ENCODE measurements around the gene PIAS3.
A peak's percentile ranks its signal among the peaks of the same experiment; 100 is the strongest.

Gene PIAS3

GRCh38 chr1:145858901-145859490, at the start of gene PIAS3:
Gene PIAS3 (minus strand): TSS chr1:145859081. CDS start chr1:145858990, 91 bp downstream.
- H3K4me3 ChIP-seq (ENCODE audit: low read depth, low read length), result peak within 1 kb of the TSS; percentile 87
- H3K27me3 ChIP-seq (ENCODE audit: control insufficient read depth, insufficient read depth, low read length), result no peaks in the 10 kb centered on the region
- peak within 1 kb of the TSS; percentile 74 for H3K9ac ChIP-seq (ENCODE audit: low read length)
- no peak within 1 kb of the TSS; the same call in 1 of the 2 replicates for H3K27ac ChIP-seq (ENCODE audit: low read depth, low read length)
- H3K36me3 ChIP-seq (ENCODE audit: control insufficient read depth, insufficient read depth, low read length), result peaks cover 30% of the 10 kb centered on the region
- H3K9me3 ChIP-seq (ENCODE audit: control insufficient read depth, insufficient read depth, low read depth, low read length), result peaks cover 9% of the 10 kb centered on the region
- peaks cover 9% of the 10 kb centered on the region for H3K4me1 ChIP-seq (ENCODE audit: control insufficient read depth, insufficient read depth, low read length)

- Histone ChIP-seq H3K9ac (ENCODE audit: low read length) (no peak overlapping the region), H3K27me3 (ENCODE audit: control insufficient read depth, insufficient read depth, low read length) (no peaks in the 10 kb centered on the region), H3K4me3 (ENCODE audit: low read depth, low read length) (no peak overlapping the region), H3K9me3 (ENCODE audit: control insufficient read depth, insufficient read depth, low read depth, low read length) (no peaks in the 10 kb centered on the region), H3K4me1 (ENCODE audit: control insufficient read depth, insufficient read depth, low read length) (peaks cover 8% of the 10 kb centered on the region; the same call in 1 of the 2 replicates), H3K27ac (ENCODE audit: low read depth, low read length) (no peak overlapping the region), H3K36me3 (ENCODE audit: control insufficient read depth, insufficient read depth, low read length) (peaks cover 13% of the 10 kb centered on the region)
Observed at GRCh38 chr1:145908653-145909052, 49.8 kb upstream of the PIAS3 start.

- Histone ChIP-seq H3K36me3 (ENCODE audit: control insufficient read depth, insufficient read depth, low read length) (peaks cover 10% of the 10 kb centered on the region), H3K27me3 (ENCODE audit: control insufficient read depth, insufficient read depth, low read length) (no peaks in the 10 kb centered on the region), H3K4me1 (ENCODE audit: control insufficient read depth, insufficient read depth, low read length) (peaks cover 8% of the 10 kb centered on the region; the same call in 1 of the 2 replicates), H3K9ac (ENCODE audit: low read length) (no peak overlapping the region), H3K4me3 (ENCODE audit: low read depth, low read length) (no peak overlapping the region), H3K9me3 (ENCODE audit: control insufficient read depth, insufficient read depth, low read depth, low read length) (no peaks in the 10 kb centered on the region), H3K27ac (ENCODE audit: low read depth, low read length) (no peak overlapping the region)
Observed at GRCh38 chr1:145906954-145907753, 48.3 kb upstream of the PIAS3 start.

- Histone ChIP-seq H3K9ac (ENCODE audit: low read length) (no peak overlapping the region), H3K4me1 (ENCODE audit: control insufficient read depth, insufficient read depth, low read length) (no peaks in the 10 kb centered on the region), H3K9me3 (ENCODE audit: control insufficient read depth, insufficient read depth, low read depth, low read length) (no peaks in the 10 kb centered on the region), H3K27me3 (ENCODE audit: control insufficient read depth, insufficient read depth, low read length) (no peaks in the 10 kb centered on the region), H3K36me3 (ENCODE audit: control insufficient read depth, insufficient read depth, low read length) (no peaks in the 10 kb centered on the region), H3K27ac (ENCODE audit: low read depth, low read length) (no peak overlapping the region), H3K4me3 (ENCODE audit: low read depth, low read length) (no peak overlapping the region)
Observed at GRCh38 chr1:145901312-145902021, 42.6 kb upstream of the PIAS3 start.

GRCh38 chr1:145898756-145899155, 39.9 kb upstream of the PIAS3 start:
- H3K36me3 ChIP-seq (ENCODE audit: control insufficient read depth, insufficient read depth, low read length), result no peaks in the 10 kb centered on the region
- no peaks in the 10 kb centered on the region for H3K4me1 ChIP-seq (ENCODE audit: control insufficient read depth, insufficient read depth, low read length)
- H3K9ac ChIP-seq (ENCODE audit: low read length), result no peak overlapping the region
- no peak overlapping the region for H3K4me3 ChIP-seq (ENCODE audit: low read depth, low read length)
- no peaks in the 10 kb centered on the region; the same call in 1 of the 2 replicates for H3K27me3 ChIP-seq (ENCODE audit: control insufficient read depth, insufficient read depth, low read length)
- no peaks in the 10 kb centered on the region for H3K9me3 ChIP-seq (ENCODE audit: control insufficient read depth, insufficient read depth, low read depth, low read length)
- no peak overlapping the region for H3K27ac ChIP-seq (ENCODE audit: low read depth, low read length)

- no peak overlapping the region for H3K4me3 ChIP-seq (ENCODE audit: low read depth, low read length)
- H3K9me3 ChIP-seq (ENCODE audit: control insufficient read depth, insufficient read depth, low read depth, low read length), result no peaks in the 10 kb centered on the region
- no peak overlapping the region for H3K27ac ChIP-seq (ENCODE audit: low read depth, low read length)
- no peak overlapping the region for H3K9ac ChIP-seq (ENCODE audit: low read length)
- no peaks in the 10 kb centered on the region for H3K36me3 ChIP-seq (ENCODE audit: control insufficient read depth, insufficient read depth, low read length)
- no peaks in the 10 kb centered on the region; the same call in 1 of the 2 replicates for H3K27me3 ChIP-seq (ENCODE audit: control insufficient read depth, insufficient read depth, low read length)
- no peaks in the 10 kb centered on the region for H3K4me1 ChIP-seq (ENCODE audit: control insufficient read depth, insufficient read depth, low read length)
Observed at GRCh38 chr1:145897969-145898368, 39.1 kb upstream of the PIAS3 start.

GRCh38 chr1:145895471-145895870, 36.6 kb upstream of the PIAS3 start:
- Histone ChIP-seq H3K27ac (ENCODE audit: low read depth, low read length) (no peak overlapping the region), H3K4me3 (ENCODE audit: low read depth, low read length) (no peak overlapping the region), H3K9ac (ENCODE audit: low read length) (no peak overlapping the region), H3K4me1 (ENCODE audit: control insufficient read depth, insufficient read depth, low read length) (peaks cover 10% of the 10 kb centered on the region), H3K27me3 (ENCODE audit: control insufficient read depth, insufficient read depth, low read length) (no peaks in the 10 kb centered on the region; the same call in 1 of the 2 replicates), H3K36me3 (ENCODE audit: control insufficient read depth, insufficient read depth, low read length) (no peaks in the 10 kb centered on the region), H3K9me3 (ENCODE audit: control insufficient read depth, insufficient read depth, low read depth, low read length) (no peaks in the 10 kb centered on the region)

- no peak overlapping the region for H3K27ac ChIP-seq (ENCODE audit: low read depth, low read length)
- no peak overlapping the region for H3K9ac ChIP-seq (ENCODE audit: low read length)
- H3K27me3 ChIP-seq (ENCODE audit: control insufficient read depth, insufficient read depth, low read length), result no peaks in the 10 kb centered on the region; the same call in 1 of the 2 replicates
Observed at GRCh38 chr1:145893306-145894055, 34.6 kb upstream of the PIAS3 start.

GRCh38 chr1:145892486-145893087, 33.7 kb upstream of the PIAS3 start:
- peaks cover 10% of the 10 kb centered on the region for H3K4me1 ChIP-seq (ENCODE audit: control insufficient read depth, insufficient read depth, low read length)
- no peaks in the 10 kb centered on the region for H3K9me3 ChIP-seq (ENCODE audit: control insufficient read depth, insufficient read depth, low read depth, low read length)
- H3K27me3 ChIP-seq (ENCODE audit: control insufficient read depth, insufficient read depth, low read length), result no peaks in the 10 kb centered on the region; the same call in 1 of the 2 replicates
- H3K9ac ChIP-seq (ENCODE audit: low read length), result peak overlapping the region; percentile 27
- H3K36me3 ChIP-seq (ENCODE audit: control insufficient read depth, insufficient read depth, low read length), result no peaks in the 10 kb centered on the region
- no peak overlapping the region for H3K27ac ChIP-seq (ENCODE audit: low read depth, low read length)
- peak overlapping the region; percentile 40 for H3K4me3 ChIP-seq (ENCODE audit: low read depth, low read length)

More at GRCh38 chr1:145893306-145894055, 34.6 kb upstream of the PIAS3 start:
- peaks cover 10% of the 10 kb centered on the region for H3K4me1 ChIP-seq (ENCODE audit: control insufficient read depth, insufficient read depth, low read length)
- H3K9me3 ChIP-seq (ENCODE audit: control insufficient read depth, insufficient read depth, low read depth, low read length), result no peaks in the 10 kb centered on the region
- H3K4me3 ChIP-seq (ENCODE audit: low read depth, low read length), result no peak overlapping the region
- no peaks in the 10 kb centered on the region for H3K36me3 ChIP-seq (ENCODE audit: control insufficient read depth, insufficient read depth, low read length)

All from HUES6 (cell line).